Caco-2 (cell line): ENCODE measurements around the gene CNGA3. TPM values are rescaled to one million over a fixed set of nuclear protein-coding genes. Genes with fewer than 3 reads are reported as not detected.
A peak's percentile ranks its signal among the peaks of the same experiment; 100 is the strongest.

Experiments used
- Bru-seq: library from RNA; stranded (reverse); fragments of 400-500 nt; gene quantifications from one replicate; lab custom pipeline; 2021; lab: Mats Ljungman, UMichigan
- BruChase-seq, 2 experiments: library from RNA; stranded (reverse); fragments of 400-500 nt; gene quantifications; one replicate each; lab custom pipeline; 2021; lab: Mats Ljungman, UMichigan
- BruUV-seq: library from RNA; stranded (reverse); fragments of 400-500 nt; replicated peaks from 2 replicates; lab custom pipeline; 2021; lab: Mats Ljungman, UMichigan
- CTCF ChIA-PET: fragments of 300-600 bp; sonication (Branson Sonifier 250); formaldehyde crosslinking; loops from one replicate; lab custom pipeline; 2022; ENCODE audit warnings: antibody characterized with exemption; lab: Charles Lee
- POLR2A ChIA-PET: fragments of 300-600 bp; sonication (Branson Sonifier 250); formaldehyde crosslinking; loops from one replicate; lab custom pipeline; 2022; ENCODE audit warnings: antibody characterized with exemption; lab: Charles Lee
- DNase-seq, 2 experiments: peaks; one replicate each; pipeline versions ENCODE4 v3.0.0 to v3.0.0-alpha.2; 2020 to 2022
- H3K27me3 ChIP-seq: replicated peaks from 2 replicates; pipeline ENCODE4 v1.6.0; 2011; ENCODE audit warnings: low read length; ENCODE audit not compliant: control insufficient read depth, insufficient read depth
- H3K36me3 ChIP-seq: 2 replicates; pipeline ENCODE4 v1.5.1; 2011; ENCODE audit warnings: low read length; ENCODE audit not compliant: control insufficient read depth, insufficient read depth
- H3K4me1 ChIP-seq: fragments of 250-450 bp; sonication (Bioruptor Pico); 2 replicates; pipeline ENCODE4 v1.5.1; 2020; ENCODE audit warnings: mild to moderate bottlenecking
- H3K4me3 ChIP-seq: 2 replicates; pipeline ENCODE4 v1.5.1; 2011; ENCODE audit warnings: low read depth, mild to moderate bottlenecking, control low read depth, low read length
- H3K9me3 ChIP-seq: fragments of 250-450 bp; sonication (Bioruptor Pico); 2 replicates; pipeline ENCODE4 v1.5.1; 2020; ENCODE audit warnings: mild to moderate bottlenecking, moderate library complexity
- H3K27ac Mint-ChIP-seq: one replicate; pipeline ENCODE4 v1.8.0; 2022; ENCODE audit warnings: mixed read lengths; ENCODE audit not compliant: unreplicated experiment
- H3K27me3 Mint-ChIP-seq: one replicate; pipeline ENCODE4 v1.8.0; 2022; ENCODE audit warnings: mixed read lengths; ENCODE audit not compliant: insufficient read depth, unreplicated experiment
- H3K36me3 Mint-ChIP-seq: one replicate; pipeline ENCODE4 v1.8.0; 2022; ENCODE audit warnings: mild to moderate bottlenecking, mixed read lengths; ENCODE audit not compliant: insufficient read depth, unreplicated experiment
- H3K4me1 Mint-ChIP-seq: one replicate; pipeline ENCODE4 v1.8.0; 2022; ENCODE audit warnings: low read depth, mixed read lengths; ENCODE audit not compliant: unreplicated experiment
- H3K4me3 Mint-ChIP-seq: one replicate; pipeline ENCODE4 v1.8.0; 2022; ENCODE audit warnings: mild to moderate bottlenecking, moderate library complexity, mixed read lengths; ENCODE audit not compliant: unreplicated experiment
- H3K9me3 Mint-ChIP-seq: one replicate; pipeline ENCODE4 v1.8.0; 2022; ENCODE audit warnings: mixed read lengths; ENCODE audit not compliant: unreplicated experiment
- intact Hi-C: fragments of 100-400 bp; cut with micrococcal nuclease; formaldehyde crosslinking; loops from one replicate; pipeline ENCODE4 v1.10.0; 2022; ENCODE audit not compliant: unreplicated experiment
- long read RNA-seq: library from polyadenylated mRNA; stranded (forward); transcript quantifications from one replicate; pipeline ENCODE4 v2.0.0, GENCODE V29; 2022
- total RNA-seq: library from RNA; stranded (reverse); gene quantifications from 2 replicates; pipeline ENCODE4 v1.2.3, GENCODE V29; 2022
- TF ChIP-seq, protein P1 (sequence below), 2 experiments: fragments of 200-600 bp in 1 of 2; IDR thresholded peaks; 1 replicate in 1 of 2; 2 replicates in 1 of 2; pipeline versions ENCODE4 v1.5.1 to v1.8.0; 2011 to 2022; ENCODE audit warnings: antibody characterized with exemption in 1 of 2, control low read depth in 1 of 2, inconsistent platforms in 1 of 2, low read depth in 1 of 2, low read length in 1 of 2, mild to moderate bottlenecking in 1 of 2, moderate library complexity in 1 of 2; ENCODE audit not compliant: insufficient read depth in 1 of 2, severe bottlenecking in 1 of 2, unreplicated experiment in 1 of 2

CNGA3 gene
- total RNA-seq (not detected in 2 replicates), Bru-seq, nascent RNA (percentile 2 among the genes with signal in this experiment), BruChase-seq, experiment 1, labeled RNA remaining after a 2-hour chase (percentile 2 among the genes with signal in this experiment), BruChase-seq, experiment 2, labeled RNA remaining after a 6-hour chase (percentile 4 among the genes with signal in this experiment)
- long read RNA-seq = 0 reads

DNA sequence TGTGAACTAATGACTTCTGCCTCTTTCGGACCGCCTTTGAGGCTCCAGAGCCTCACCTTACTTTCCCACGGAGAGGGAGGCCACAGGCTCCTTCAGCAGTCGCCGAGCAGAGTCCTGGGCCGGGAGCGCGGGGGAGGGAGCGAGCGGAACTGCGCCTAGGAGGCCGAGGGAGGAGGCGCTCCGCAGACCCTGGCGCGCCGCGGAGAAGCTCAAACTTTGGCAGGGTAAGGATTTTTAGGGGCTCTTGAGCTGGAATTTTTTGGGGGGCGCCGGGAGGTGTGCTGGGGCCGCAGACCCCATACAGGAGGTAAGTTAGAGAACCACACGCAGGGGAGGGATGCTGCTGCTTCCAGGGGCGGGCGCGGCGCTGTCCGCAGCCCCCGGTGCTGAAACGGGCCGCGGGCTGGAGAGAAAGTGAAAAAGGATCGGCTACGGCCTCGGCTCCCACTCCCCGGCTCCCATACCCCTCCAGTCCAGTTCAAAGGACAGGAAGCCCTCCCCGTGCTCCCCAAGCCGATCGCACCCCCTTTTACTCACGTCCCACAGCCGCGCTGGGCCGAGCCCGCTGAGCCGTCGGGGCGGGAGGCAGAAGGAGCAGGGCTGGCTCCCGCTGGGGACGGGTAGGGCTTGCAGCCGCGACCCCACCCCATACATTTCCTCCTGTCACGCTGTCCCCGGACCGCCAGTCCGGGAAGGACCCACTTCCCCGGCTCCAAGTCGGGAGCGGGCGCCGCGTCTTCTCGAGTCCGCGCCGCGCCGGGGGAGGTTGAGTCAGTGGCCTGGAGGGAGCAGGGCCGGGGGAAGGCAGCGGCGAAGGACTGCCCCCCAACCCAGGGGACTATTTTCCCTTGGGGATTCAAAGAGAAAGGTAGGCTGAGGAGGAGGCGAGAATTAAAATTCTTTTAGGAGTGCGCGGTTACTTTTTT, at the start of gene CNGA3:
Gene CNGA3 (plus strand): TSS at position 146 of the 926 bp plus-strand sequence. CDS start 23,520 bp downstream, outside the sequence.
- Histone ChIP-seq H3K4me1 (no peaks in the 10 kb centered on the region), H3K4me3 (no peak within 1 kb of the TSS), H3K9me3 (no peaks in the 10 kb centered on the region), H3K36me3 (no peaks in the 10 kb centered on the region), H3K27me3 (no peaks in the 10 kb centered on the region)
- Mint-ChIP-seq H3K9me3 (peaks cover 2% of the 10 kb centered on the region), H3K4me1 (no peaks in the 10 kb centered on the region), H3K27me3 (peaks cover 20% of the 10 kb centered on the region), H3K36me3 (no peaks in the 10 kb centered on the region), H3K4me3 (no peak within 1 kb of the TSS), H3K27ac (no peak within 1 kb of the TSS)
- BruUV-seq = no TSS peak
- ChIA-PET CTCF (no interaction called here), POLR2A (no interaction called here)
- peak in 1 of 2 experiments; percentile 14 for DNase-seq
- intact Hi-C loops = no loop called here
- TF ChIP-seq, protein P1, sequence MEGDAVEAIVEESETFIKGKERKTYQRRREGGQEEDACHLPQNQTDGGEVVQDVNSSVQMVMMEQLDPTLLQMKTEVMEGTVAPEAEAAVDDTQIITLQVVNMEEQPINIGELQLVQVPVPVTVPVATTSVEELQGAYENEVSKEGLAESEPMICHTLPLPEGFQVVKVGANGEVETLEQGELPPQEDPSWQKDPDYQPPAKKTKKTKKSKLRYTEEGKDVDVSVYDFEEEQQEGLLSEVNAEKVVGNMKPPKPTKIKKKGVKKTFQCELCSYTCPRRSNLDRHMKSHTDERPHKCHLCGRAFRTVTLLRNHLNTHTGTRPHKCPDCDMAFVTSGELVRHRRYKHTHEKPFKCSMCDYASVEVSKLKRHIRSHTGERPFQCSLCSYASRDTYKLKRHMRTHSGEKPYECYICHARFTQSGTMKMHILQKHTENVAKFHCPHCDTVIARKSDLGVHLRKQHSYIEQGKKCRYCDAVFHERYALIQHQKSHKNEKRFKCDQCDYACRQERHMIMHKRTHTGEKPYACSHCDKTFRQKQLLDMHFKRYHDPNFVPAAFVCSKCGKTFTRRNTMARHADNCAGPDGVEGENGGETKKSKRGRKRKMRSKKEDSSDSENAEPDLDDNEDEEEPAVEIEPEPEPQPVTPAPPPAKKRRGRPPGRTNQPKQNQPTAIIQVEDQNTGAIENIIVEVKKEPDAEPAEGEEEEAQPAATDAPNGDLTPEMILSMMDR (IDR thresholded peaks at IDR 0.05; ENCODE audit: insufficient read depth in 1 of 2, low read depth in 1 of 2, low read length in 1 of 2, severe bottlenecking in 1 of 2, unreplicated experiment in 1 of 2) = no peak

DNA sequence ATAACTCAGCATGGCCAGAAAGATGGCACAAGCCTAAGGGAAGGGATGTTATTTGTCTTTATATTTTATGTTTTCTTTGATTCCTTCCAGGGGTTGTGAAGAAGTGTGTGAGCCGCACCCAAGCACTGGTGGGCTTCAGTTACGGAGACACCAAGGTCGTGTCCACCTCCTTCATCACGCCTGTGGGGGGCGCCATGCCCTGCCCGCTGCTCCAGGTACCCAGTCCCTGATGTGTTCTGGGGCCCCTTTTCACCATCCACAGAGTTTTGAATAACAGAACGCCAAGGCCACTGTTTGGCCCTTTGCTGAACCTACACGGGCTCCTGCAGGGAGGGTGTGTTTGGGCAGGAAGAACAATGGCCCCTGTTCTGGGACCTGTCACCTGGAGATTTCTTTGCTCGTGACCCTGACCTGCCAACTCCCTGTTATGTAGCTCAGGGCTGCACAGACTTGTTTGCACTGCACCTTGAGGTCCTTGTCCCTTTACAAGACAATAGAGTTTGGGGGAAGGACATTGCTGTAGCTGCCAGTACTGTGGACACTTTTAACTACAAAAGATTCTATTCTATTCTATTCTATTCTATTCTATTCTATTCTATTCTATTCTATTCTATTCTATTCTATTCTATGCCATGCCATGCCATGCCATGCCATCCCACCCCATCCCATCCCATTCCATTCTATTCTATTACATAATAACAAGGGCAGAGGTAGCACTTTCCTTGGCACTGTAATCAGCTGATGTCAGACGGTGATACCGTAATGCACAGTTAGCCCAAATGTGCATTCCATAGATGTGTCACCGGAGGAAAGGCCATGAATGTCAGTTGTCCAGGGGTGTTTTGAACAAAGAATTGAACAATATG, 48.2 kb upstream of the CNGA3 start:
- intact Hi-C loops = no loop called here
- no peaks in the 10 kb centered on the region for H3K27me3 ChIP-seq
- TF ChIP-seq, protein P1 (IDR thresholded peaks at IDR 0.05; ENCODE audit: insufficient read depth in 1 of 2, low read depth in 1 of 2, low read length in 1 of 2, severe bottlenecking in 1 of 2, unreplicated experiment in 1 of 2) = no peak
- Mint-ChIP-seq H3K4me1 (peaks cover 18% of the 10 kb centered on the region), H3K27ac (no peak overlapping the region), H3K9me3 (no peaks in the 10 kb centered on the region), H3K36me3 (no peaks in the 10 kb centered on the region), H3K27me3 (peaks cover 10% of the 10 kb centered on the region), H3K4me3 (no peak overlapping the region)
- ChIA-PET CTCF (no interaction called here), POLR2A (no interaction called here)
- no peaks in the 10 kb centered on the region for H3K4me1 ChIP-seq
- H3K9me3 ChIP-seq = no peaks in the 10 kb centered on the region
- H3K4me3 ChIP-seq = no peak overlapping the region
- no peaks in the 10 kb centered on the region for H3K36me3 ChIP-seq
- BruUV-seq = no TSS peak
- DNase-seq = no peak

DNA sequence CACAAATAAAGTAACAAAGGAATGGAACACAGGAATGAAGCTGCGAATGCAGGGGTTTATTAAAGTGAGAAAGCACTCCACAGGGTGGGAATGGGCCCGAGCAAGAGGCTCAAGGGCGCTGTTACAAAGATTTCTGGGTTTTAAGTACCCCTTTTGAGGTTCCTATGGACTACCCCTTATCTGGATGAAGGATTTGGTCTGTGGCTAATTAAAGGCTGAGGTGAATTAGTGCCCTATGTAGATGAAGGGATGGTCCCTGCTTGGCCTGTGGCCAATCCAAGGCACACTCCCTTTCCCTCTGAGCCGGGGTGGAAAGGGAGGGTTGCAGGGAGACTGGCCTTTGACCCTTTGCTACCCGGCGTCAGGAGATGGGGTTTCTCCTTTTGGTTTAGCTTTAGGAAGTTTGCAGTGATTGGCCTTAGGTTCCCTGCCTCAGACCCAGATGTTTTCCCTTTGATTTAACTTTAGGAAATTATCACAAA, 47.5 kb upstream of the CNGA3 start:
- BruUV-seq = no TSS peak
- intact Hi-C loops = no loop called here
- Mint-ChIP-seq H3K9me3 (no peaks in the 10 kb centered on the region), H3K27me3 (peaks cover 10% of the 10 kb centered on the region), H3K36me3 (no peaks in the 10 kb centered on the region), H3K4me1 (peaks cover 18% of the 10 kb centered on the region), H3K27ac (no peak overlapping the region), H3K4me3 (no peak overlapping the region)
- H3K4me3 ChIP-seq = no peak overlapping the region
- no peaks in the 10 kb centered on the region for H3K4me1 ChIP-seq
- TF ChIP-seq, protein P1 (IDR thresholded peaks at IDR 0.05; ENCODE audit: insufficient read depth in 1 of 2, low read depth in 1 of 2, low read length in 1 of 2, severe bottlenecking in 1 of 2, unreplicated experiment in 1 of 2) = no peak
- H3K9me3 ChIP-seq = no peaks in the 10 kb centered on the region
- H3K36me3 ChIP-seq = no peaks in the 10 kb centered on the region
- H3K27me3 ChIP-seq = no peaks in the 10 kb centered on the region
- ChIA-PET POLR2A (no interaction called here), CTCF (no interaction called here)
- no peak for DNase-seq
